Ishikawa (cell line): ENCODE data around the gene EP400.

ENCODE experiments used
- CEBPB ChIP-seq: IDR thresholded peaks from 2 replicates; pipeline ENCODE4 v1.6.1; 2012
- CREB1 ChIP-seq: IDR thresholded peaks from 2 replicates; pipeline ENCODE4 v1.6.1; 2012; ENCODE audit warnings: low read depth
- EGR1 ChIP-seq: IDR thresholded peaks from 2 replicates; pipeline ENCODE4 v1.6.1; 2012
- EP300 ChIP-seq: IDR thresholded peaks from 2 replicates; pipeline ENCODE4 v1.6.1; 2012; ENCODE audit warnings: borderline replicate concordance
- FOXM1 ChIP-seq: IDR thresholded peaks from 2 replicates; pipeline ENCODE4 v1.6.1; 2012; ENCODE audit warnings: low read depth, borderline replicate concordance
- NFIC ChIP-seq: IDR thresholded peaks from 2 replicates; pipeline ENCODE4 v1.6.1; 2012
- RAD21 ChIP-seq: IDR thresholded peaks from 2 replicates; pipeline ENCODE4 v1.6.1; 2012; ENCODE audit warnings: low read depth
- TAF1 ChIP-seq: IDR thresholded peaks from 2 replicates; pipeline ENCODE4 v1.6.1; 2012; ENCODE audit warnings: low read depth, mild to moderate bottlenecking
- TCF12 ChIP-seq: IDR thresholded peaks from 2 replicates; pipeline ENCODE4 v1.6.1; 2012; ENCODE audit warnings: low read depth
- TEAD4 ChIP-seq: IDR thresholded peaks from 2 replicates; pipeline ENCODE4 v1.6.1; 2012
- YY1 ChIP-seq: IDR thresholded peaks from 2 replicates; pipeline ENCODE4 v1.6.1; 2012; ENCODE audit warnings: low read depth
- ZBTB7A ChIP-seq: IDR thresholded peaks from 2 replicates; pipeline ENCODE4 v1.6.1; 2012; ENCODE audit warnings: low read depth
- TF ChIP-seq, protein P1 (sequence below): IDR thresholded peaks from 2 replicates; pipeline ENCODE4 v1.6.1; 2012; ENCODE audit warnings: low read depth, mild to moderate bottlenecking
- TF ChIP-seq, protein P2 (sequence below): IDR thresholded peaks from 2 replicates; pipeline ENCODE4 v1.6.1; 2012
- TF ChIP-seq, protein P3 (sequence below): IDR thresholded peaks from 2 replicates; pipeline ENCODE4 v1.6.1; 2012

The EP400 gene

DNA sequence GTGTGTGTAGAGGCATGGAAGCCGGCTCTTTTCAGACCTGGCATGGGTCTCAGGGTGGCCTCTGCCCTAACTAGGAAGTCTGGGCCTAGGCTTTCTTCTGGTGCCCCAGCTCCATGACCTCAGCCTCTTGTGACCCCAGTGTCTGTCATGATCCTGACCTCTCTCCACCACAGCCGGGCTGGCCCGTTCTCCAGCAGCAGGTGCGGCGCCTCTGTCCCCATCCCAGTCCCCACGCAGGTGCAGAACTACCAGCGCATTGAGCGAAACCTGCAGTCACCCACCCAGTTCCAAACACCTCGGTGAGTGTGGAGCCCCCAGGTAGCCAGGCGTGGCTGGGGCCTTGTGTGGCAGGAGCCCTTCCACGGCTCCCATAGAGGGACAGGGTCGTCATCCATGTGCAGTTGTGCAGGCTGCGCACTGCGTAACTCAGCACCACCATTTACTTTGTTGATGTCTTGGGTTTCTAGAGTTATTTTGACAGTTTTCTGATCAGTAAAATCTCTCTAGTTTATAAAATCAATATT, 35.5 kb upstream of the EP400 start:
- no peak for TF ChIP-seq FOXM1
- no peak for TF ChIP-seq NFIC

DNA sequence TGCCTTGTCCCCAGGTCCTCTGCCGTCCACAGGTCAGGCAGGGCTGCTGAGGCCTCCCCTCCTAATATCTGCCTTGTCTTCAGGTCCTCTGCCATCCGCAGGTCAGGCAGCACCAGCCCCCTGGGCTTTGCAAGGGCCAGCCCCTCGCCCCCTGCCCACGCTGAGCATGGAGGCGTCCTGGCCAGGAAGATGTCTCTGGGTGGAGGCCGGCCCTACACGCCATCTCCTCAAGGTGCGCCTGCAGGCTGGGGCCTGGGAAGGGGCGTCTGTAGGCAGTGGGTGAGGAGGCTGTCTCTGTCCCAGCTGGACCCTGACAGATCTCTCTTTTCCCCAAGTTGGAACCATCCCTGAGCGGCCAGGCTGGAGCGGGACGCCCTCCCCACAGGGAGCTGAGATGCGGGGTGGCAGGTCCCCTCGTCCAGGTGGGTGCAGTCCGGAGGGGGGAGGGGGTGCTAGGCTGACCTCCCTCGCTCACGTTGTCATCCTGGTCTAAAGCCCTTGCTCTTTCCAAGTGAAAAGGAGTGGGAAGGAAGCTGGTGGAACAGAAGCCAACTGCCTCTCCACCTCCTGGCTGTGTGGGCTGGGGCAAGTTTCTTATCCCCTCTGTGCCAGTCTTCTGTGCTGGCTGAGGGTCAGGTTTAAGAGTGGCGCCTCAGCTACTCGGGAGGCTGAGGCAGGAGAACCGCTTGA, 34.6 kb upstream of the EP400 start:
- no peak for TF ChIP-seq TAF1
- TF ChIP-seq, protein P1, sequence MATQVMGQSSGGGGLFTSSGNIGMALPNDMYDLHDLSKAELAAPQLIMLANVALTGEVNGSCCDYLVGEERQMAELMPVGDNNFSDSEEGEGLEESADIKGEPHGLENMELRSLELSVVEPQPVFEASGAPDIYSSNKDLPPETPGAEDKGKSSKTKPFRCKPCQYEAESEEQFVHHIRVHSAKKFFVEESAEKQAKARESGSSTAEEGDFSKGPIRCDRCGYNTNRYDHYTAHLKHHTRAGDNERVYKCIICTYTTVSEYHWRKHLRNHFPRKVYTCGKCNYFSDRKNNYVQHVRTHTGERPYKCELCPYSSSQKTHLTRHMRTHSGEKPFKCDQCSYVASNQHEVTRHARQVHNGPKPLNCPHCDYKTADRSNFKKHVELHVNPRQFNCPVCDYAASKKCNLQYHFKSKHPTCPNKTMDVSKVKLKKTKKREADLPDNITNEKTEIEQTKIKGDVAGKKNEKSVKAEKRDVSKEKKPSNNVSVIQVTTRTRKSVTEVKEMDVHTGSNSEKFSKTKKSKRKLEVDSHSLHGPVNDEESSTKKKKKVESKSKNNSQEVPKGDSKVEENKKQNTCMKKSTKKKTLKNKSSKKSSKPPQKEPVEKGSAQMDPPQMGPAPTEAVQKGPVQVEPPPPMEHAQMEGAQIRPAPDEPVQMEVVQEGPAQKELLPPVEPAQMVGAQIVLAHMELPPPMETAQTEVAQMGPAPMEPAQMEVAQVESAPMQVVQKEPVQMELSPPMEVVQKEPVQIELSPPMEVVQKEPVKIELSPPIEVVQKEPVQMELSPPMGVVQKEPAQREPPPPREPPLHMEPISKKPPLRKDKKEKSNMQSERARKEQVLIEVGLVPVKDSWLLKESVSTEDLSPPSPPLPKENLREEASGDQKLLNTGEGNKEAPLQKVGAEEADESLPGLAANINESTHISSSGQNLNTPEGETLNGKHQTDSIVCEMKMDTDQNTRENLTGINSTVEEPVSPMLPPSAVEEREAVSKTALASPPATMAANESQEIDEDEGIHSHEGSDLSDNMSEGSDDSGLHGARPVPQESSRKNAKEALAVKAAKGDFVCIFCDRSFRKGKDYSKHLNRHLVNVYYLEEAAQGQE = no peak
- no peak for TF ChIP-seq NFIC

DNA sequence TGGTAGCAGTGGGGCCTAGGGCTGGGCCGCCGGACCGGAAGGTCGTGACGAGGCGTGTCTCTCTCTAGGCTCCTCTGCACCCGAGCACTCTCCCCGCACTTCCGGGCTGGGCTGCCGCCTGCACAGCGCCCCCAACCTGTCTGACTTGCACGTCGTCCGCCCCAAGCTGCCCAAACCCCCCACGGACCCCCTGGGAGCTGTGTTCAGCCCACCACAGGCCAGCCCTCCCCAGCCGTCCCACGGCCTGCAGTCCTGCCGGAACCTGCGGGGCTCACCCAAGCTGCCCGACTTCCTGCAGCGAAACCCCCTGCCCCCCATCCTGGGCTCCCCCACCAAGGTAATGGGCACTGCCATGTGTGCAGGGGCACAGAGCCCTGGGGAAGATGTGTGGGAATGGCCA, 33.9 kb upstream of the EP400 start:
- TF ChIP-seq CEBPB (no peak), EGR1 (no peak), NFIC (no peak), RAD21 (no peak), CREB1 (no peak), ZBTB7A (no peak)
- TF ChIP-seq, protein P1 = no peak
- TF ChIP-seq, protein P2, sequence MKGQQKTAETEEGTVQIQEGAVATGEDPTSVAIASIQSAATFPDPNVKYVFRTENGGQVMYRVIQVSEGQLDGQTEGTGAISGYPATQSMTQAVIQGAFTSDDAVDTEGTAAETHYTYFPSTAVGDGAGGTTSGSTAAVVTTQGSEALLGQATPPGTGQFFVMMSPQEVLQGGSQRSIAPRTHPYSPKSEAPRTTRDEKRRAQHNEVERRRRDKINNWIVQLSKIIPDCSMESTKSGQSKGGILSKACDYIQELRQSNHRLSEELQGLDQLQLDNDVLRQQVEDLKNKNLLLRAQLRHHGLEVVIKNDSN = no peak
- TF ChIP-seq, protein P3, sequence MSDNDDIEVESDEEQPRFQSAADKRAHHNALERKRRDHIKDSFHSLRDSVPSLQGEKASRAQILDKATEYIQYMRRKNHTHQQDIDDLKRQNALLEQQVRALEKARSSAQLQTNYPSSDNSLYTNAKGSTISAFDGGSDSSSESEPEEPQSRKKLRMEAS = no peak

DNA sequence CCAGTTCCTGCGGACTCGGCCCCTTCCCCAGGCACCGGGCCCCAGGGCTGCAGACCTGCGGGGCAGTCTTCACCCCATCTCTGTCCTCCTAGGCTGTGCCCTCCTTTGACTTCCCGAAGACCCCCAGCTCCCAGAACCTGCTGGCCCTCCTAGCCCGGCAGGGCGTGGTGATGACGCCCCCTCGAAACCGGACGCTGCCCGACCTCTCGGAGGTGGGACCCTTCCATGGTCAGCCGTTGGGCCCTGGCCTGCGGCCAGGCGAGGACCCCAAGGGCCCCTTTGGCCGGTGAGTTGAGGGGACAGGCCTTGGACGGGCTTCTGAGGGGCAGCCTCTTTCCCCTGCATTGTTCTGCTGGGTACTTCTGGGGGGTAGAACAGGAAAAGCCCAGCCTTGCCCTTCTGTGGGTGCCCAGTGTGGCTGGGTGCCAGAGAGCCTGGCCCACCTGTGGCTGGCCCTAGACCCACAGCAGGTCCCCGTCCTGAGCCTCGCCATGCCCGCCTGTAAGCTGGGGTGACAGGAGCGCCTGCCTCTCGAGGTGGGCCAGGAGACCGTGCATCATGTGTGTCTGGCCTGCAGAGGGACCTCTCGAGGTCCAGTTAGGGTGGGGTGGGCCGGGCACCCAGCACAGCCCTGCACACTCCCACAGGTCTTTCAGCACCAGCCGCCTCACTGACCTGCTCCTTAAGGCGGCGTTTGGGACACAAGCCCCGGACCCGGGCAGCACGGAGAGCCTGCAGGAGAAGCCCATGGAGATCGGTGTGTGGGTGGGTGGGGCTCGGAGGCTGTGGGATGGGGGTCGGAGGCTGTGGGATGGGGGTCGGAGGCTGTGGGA, 33.2 kb upstream of the EP400 start:
- TF ChIP-seq TCF12 = no peak
- no peak for TF ChIP-seq TAF1
- no peak for TF ChIP-seq FOXM1
- TF ChIP-seq, protein P3 = no peak
- no peak for TF ChIP-seq CREB1
- TF ChIP-seq ZBTB7A = no peak
- no peak for TF ChIP-seq EGR1
- no peak for TF ChIP-seq TEAD4
- no peak for TF ChIP-seq CEBPB
- no peak for TF ChIP-seq EP300
- TF ChIP-seq, protein P1 = no peak
- no peak for TF ChIP-seq NFIC
- TF ChIP-seq YY1 = no peak
- TF ChIP-seq RAD21 = no peak
- TF ChIP-seq, protein P2 = no peak
